NK-92 (cell line): Measurements from ENCODE around the gene ID4.

Source experiments
- DNase-seq: peaks from one replicate; lab custom pipeline; 2025; ENCODE audit not compliant: unreplicated experiment; lab: John Stamatoyannopoulos, UW

The ID4 gene

GRCh38 chr6:19836799-19837510 is at the start of gene ID4:
TSS of gene ID4 (plus strand) at chr6:19837370. CDS start at chr6:19837755, 385 bp downstream.
- no peak for DNase-seq

DNA sequence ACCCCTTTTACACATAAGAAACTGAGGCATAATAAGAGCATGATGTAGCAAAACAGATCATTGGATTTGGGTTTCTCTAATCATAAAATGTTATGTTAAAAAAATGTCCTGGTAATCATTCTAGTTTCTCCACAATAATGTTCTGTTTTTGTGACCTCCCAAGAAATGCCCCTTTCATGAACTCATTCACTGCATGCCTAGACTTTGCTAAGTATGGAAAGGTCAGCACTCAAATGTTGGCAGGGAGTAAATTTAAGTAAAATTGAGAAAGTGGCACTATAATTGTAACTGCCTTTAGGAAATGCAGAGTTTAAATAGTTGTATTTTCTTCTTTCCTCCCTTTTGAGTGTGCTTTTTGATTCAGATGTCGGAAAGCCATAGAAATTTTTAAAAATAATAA is 48.5 kb upstream of the ID4 start:
- DNase-seq: no peak

DNA sequence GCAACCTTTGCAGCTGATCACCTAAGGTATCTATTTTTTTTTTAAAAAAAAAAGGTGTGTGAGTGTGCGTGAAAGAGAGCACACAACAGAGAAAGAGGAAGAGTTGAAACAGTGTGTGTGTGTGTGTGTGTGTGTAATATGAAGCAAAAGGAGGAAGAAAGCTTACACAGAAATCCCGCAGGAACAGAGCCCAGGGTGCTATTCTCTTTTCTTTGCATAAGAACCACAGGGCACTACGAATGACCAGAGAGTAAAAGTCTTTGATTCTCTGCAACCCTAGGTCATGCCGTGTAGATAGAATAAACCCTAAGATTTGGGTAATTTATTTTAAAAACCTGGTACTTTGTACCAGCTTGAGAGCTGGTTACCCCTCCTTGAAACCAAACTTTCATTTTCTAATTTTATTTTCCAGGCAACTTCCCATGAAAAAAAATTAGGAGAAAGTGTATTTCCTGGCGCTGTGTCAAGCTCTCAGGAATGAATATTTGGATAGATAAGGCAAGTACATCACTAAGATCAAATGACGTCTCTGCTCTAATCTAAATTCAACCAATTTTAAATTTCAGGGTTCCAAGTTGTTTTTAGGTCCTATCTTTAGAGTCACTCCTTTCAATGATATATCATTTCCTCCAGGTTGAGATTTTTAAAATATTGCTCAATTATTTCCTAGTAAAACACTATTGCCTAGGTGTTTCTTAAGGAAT is 47.9 kb upstream of the ID4 start:
- DNase-seq: no peak

- no peak for DNase-seq
Measured at GRCh38 chr6:19791267-19791666, 45.9 kb upstream of the ID4 start.

GRCh38 chr6:19795211-19795610 is 42.0 kb upstream of the ID4 start:
- DNase-seq: no peak

DNA sequence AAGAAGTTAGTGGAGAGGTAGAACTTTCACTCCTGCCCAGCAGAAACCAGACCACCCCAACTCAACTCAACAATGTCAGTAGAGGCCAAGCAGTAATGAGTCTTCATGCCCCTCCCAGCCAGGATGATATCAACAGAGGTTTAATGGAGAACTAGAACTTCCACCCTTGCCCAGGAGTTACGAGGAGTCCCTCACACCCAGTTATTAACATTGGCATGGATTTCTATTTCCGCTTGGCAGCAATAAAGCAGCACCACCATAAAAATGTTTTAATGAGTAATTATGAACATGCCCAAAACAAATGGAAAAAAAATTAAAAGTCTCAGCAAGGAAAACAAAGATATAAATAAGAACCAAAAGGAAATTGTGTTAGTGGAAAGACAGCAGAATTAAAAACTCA is 40.7 kb upstream of the ID4 start:
- DNase-seq: no peak

GRCh38 chr6:19798362-19798761 is 38.8 kb upstream of the ID4 start:
- DNase-seq: no peak

GRCh38 chr6:19802656-19803055 is 34.5 kb upstream of the ID4 start:
- DNase-seq: no peak

DNA sequence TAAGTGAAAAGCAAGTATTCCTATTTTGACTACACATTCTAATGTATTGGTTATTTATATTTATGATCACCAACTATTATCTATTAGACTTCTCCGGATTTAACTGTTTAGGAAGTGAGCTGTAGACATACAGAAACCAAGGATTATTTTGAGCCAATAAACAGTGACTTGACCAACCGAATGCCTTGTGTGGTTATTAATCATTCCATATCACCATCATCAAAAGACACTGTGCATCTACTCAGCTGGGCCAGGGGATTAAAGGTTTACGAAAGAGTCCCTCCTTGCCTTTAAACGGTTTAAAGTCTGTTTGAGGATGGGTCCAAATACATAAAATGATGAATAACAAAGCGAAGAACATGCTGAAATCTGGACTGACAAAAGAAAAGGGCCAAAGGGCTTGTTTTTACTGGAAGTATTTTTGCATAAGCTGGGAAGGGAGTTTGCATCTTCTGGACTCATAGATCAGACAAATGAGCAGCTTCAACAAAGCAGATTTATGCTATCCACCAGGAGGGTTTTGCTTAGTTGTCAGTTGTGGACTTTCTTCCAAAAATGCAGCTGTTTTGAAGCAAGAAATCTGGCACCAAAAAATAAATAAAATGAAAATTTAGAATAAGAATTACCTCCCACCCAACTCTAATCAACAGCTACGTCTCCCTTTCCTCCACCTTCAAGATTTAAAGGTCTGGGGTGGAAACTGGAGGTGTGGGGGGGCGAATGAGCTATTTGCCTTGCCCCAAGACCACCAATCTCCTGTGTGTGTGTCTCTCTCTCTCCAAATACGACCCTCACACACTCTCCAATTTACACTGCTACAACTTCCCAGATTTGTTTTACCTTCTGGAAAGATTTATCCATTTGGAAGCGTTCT is 33.6 kb upstream of the ID4 start:
- no peak for DNase-seq

DNA sequence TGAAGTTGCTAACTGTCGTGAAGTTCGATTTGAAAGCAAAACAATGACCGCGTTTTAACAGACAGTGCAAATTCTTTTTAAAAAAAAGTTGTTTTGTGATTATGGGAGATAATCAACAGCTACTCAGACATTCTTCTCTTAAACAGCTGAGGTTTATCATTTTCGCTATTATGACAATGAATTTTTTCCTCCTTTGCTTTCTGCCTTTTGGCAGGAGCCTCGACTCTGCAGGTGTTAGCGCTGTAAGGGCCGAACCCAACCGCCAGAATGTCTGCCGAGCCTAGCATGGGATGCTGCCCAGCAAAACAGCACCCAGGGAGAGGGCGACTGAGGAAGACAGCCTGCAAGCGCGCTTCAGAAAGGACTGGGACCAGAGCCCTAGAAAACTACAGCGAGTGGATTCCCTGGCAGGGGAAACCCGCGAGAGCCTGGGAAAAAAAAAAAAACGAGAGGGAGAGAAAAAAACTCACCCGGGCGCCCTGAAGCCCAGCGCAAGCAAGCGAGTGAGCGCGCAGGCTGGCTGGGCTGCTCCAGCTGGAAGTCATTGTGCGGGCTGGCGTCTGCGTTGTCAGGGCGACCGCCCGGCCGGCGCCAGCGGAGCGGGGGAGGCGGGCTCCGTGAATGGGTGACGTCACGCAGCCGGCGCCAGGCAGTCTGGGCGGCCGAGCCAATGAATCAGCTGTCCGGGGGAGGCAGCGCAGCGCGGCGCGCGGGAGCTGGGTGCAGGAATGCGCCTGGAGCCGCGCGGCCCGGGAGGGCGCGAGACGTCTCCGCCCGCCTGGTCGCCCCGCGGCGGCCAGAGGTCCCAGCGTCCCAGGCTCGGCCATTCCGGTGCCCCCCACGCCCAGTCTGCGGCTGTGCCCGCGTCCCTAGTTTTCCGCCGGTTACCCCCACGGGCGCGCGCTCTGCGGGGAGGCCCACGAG is 32.7 kb upstream of the ID4 start:
- no peak for DNase-seq

DNA sequence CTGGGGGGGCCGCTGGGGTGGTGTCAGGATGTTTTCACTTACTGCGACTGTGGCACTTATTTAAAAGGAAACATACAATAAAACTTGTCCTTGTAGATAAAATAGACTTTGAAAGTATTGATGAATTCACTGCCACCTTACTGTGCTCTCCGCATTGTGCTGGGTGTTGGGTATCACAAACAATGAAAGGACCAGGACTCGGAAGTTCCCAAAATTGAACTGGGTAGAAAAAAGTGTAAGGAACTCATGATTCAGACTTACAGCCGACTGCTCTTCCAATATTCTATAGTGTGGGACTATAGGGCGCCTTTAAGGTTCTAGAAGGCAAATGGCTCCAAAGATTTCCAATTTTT is 32.1 kb upstream of the ID4 start:
- DNase-seq: no peak

DNA sequence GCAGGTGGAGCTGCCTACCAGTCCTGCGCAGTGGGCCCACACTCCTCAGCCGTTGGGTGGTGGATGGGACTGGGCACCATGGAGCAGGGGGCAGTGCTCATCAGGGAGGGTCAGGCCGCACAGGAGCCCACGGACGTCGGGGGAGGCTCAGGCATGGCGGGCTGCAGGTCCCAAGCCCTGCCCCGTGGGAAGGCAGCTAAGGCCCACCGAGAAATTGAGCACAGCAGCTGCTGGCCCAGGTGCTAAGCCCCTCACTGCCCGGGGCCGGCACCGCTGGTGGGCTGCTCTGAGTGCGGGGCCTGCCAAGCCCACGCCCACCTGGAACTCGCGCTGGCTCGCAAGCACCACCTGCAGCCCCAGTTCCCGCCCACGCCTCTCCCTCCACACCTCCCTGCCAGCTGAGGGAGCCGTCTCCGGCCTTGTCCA is 30.2 kb upstream of the ID4 start:
- no peak for DNase-seq

DNA sequence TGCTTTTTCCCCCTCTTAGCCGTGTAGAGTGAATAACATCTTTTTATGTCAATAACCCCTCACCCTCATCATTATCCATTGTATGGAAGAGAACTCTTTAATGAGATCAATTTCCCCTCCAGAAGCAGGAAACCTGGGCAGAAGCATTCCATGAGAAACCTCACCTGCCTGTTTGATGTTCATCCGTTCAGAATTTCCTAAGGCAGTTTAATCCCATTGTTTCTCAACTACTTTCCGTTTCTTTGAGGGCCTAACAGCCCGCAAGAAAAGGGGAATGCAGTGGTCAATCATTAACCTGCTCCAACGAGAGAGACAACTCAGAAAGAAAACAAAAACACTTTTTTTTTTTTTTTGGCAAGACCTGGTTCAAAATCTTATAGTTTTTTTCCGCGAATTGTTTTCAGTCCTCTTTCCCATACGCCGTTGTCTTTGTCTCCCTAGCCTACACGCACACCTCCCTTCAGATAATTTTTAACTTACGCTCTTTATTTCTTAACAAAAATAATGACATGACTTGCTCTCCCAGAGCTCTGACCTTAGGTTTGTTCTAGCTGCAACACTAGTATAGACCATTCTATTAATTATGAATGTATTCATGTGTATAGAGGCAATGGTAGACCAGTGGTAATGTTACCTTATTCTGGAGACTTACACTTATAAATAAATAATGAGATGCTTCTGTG is 25.6 kb upstream of the ID4 start:
- no peak for DNase-seq

DNA sequence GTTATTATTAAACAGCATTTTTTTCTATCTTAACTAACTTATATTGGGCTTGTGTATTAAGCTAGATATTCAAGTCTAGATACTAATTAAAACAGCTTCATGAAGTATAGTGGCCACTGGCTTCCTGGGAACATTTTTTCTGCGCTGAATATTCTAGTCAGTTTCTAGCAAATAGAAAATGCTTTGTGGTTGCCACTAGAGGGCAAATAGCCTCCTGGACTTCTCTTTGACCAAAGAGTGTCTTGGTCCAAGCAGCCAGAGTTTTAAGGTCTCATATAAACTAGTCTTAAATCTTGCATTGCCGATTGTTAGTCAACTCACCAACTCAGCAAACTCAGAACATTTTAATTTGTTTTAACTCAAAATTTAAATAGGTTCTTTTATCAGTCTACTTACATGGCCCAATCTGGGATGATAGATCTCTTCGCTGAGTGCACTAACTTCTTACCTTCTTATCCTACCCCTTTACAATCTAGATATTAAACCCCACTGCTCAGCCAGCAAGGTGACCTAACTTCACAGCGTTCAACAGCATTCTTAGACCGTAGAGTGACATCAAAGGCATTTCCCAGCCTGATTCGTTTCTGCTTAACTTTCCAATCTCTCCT is 24.6 kb upstream of the ID4 start:
- DNase-seq: no peak

DNA sequence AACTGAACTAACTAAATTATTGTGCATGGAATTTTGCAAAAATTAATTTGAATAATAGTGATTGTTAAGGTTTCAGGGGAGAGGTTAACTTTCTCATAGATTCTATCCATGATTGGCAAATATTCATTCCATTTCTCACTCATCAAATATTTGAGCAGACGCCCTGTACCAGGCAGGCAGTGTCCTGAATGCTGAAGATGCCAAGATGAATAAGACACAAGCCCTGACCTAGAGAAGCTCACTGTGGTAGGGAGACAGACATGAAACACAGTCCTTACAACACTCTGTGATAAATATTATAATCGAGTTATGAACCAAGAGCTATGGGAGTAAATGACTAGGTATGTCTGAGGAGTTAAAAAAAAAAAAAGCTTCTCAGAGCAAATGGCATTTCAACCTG is 18.4 kb upstream of the ID4 start:
- DNase-seq: no peak

DNA sequence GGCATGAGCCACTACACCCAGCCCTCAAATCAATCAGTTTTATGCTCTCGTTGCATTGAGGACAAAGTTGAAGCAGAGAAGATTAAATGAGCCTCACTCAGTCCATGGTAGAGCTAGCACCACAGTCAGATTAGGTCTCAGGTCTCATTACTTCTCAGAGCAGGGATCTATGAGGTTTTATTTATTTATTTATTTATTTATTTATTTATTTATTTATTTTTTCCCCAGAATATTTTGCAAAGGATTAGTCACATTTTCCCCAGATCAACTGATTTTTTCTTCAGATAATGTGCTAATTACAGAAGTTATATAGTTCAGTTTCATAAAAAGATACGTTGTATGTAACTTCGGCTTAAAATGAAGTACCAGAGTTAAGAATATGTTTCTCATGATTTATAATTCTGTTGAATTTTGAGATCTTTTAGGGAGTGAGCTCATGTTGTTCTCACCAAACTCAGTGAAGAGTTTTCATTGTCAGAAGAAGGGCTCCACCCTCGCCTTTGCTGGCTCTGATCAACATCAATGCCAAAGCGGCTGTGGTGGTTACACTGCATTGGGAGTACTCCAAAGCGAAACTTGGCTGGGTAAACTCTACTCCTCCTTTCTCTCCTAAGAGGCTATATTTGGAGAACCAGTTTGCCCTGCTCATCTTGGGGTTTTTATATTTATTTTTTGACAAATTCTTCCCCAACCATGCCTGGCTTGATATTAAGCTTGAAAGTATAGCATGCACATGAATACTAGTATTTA is 12.9 kb upstream of the ID4 start:
- no peak for DNase-seq

GRCh38 chr6:19827247-19827646 is 9.9 kb upstream of the ID4 start:
- DNase-seq: no peak

- no peak for DNase-seq
Measured at GRCh38 chr6:19827903-19828302, 9.3 kb upstream of the ID4 start.

DNA sequence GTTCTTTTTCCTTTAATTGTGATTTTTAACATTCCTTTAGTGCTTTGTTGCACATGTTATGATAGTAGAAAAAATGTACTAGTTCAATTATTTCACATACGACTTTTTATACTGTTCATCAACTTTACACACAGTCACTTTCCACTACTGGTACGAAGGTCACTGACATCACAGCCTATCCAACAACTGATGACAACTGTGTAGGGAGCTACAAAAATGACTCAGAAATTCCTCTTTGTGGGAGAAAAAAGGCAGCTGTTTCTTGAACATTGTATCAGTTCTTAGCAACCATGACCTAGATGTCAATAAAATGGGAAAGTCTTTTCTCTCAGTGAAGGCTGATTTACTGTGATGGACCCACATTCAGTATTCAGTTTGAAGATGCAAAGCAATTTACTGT is 7.0 kb upstream of the ID4 start:
- DNase-seq: no peak
